ENCODE data around the gene WDR70.

GRCh38 chr5:37715361-37715760, 336.2 kb downstream of the WDR70 start:
- TF ChIP-seq, protein P1, sequence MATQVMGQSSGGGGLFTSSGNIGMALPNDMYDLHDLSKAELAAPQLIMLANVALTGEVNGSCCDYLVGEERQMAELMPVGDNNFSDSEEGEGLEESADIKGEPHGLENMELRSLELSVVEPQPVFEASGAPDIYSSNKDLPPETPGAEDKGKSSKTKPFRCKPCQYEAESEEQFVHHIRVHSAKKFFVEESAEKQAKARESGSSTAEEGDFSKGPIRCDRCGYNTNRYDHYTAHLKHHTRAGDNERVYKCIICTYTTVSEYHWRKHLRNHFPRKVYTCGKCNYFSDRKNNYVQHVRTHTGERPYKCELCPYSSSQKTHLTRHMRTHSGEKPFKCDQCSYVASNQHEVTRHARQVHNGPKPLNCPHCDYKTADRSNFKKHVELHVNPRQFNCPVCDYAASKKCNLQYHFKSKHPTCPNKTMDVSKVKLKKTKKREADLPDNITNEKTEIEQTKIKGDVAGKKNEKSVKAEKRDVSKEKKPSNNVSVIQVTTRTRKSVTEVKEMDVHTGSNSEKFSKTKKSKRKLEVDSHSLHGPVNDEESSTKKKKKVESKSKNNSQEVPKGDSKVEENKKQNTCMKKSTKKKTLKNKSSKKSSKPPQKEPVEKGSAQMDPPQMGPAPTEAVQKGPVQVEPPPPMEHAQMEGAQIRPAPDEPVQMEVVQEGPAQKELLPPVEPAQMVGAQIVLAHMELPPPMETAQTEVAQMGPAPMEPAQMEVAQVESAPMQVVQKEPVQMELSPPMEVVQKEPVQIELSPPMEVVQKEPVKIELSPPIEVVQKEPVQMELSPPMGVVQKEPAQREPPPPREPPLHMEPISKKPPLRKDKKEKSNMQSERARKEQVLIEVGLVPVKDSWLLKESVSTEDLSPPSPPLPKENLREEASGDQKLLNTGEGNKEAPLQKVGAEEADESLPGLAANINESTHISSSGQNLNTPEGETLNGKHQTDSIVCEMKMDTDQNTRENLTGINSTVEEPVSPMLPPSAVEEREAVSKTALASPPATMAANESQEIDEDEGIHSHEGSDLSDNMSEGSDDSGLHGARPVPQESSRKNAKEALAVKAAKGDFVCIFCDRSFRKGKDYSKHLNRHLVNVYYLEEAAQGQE (IDR thresholded peaks at IDR 0.05; ENCODE audit: low read depth, low read length), result no peak
- no peak for TF ChIP-seq MAX (IDR thresholded peaks at IDR 0.05; ENCODE audit: low read depth, low read length)
- TF ChIP-seq EZH2 (IDR thresholded peaks at IDR 0.05; ENCODE audit: borderline replicate concordance, control insufficient read depth, low read depth, low read length), result no peak
- TF ChIP-seq, protein P2, sequence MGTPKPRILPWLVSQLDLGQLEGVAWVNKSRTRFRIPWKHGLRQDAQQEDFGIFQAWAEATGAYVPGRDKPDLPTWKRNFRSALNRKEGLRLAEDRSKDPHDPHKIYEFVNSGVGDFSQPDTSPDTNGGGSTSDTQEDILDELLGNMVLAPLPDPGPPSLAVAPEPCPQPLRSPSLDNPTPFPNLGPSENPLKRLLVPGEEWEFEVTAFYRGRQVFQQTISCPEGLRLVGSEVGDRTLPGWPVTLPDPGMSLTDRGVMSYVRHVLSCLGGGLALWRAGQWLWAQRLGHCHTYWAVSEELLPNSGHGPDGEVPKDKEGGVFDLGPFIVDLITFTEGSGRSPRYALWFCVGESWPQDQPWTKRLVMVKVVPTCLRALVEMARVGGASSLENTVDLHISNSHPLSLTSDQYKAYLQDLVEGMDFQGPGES (IDR thresholded peaks at IDR 0.05), result no peak
- no peak for TF ChIP-seq CHD1 (IDR thresholded peaks at IDR 0.05; ENCODE audit: low read depth, low read length)

Measured in GM12878 (cell line).